HG03457 (cell line): Measurements from ENCODE around the gene GFI1B.
"Not testable (repeated sequence)": the region's sequence is repeated elsewhere in the genome, so short reads cannot be mapped to it uniquely, and the experiment has no call there.

Experiments used
- ATAC-seq: cut with Tn5 transposase; IDR thresholded peaks from one replicate; pipeline ENCODE4 v1.9.1; 2021; ENCODE audit warnings: moderate number of reproducible peaks; ENCODE audit not compliant: unreplicated experiment

Gene GFI1B

DNA sequence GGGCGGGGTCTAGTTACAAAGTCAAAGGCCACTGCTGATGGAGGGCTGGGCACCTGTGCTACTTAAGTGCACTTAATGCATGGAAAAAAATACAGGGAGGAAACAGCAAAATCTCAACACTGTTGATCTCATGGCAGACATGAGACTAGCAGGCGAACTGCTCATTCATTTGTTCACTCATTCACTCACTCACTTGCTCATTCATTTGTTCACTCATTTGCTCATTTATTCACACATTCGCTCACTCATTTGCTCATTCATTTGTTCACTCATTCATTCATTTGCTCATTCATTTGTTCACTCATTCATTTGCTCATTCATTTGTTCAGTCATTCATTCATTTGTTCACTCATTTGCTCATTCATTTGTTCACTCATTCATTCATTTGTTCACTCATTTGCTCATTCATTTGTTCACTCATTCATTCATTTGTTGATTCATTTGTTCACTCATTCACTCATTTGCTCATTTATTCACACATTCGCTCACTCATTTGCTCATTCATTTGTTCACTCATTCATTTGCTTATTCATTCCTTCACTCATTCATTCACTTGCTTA lies 11.6 kb downstream of the GFI1B start:
- not testable (repeated sequence) for ATAC-seq

DNA sequence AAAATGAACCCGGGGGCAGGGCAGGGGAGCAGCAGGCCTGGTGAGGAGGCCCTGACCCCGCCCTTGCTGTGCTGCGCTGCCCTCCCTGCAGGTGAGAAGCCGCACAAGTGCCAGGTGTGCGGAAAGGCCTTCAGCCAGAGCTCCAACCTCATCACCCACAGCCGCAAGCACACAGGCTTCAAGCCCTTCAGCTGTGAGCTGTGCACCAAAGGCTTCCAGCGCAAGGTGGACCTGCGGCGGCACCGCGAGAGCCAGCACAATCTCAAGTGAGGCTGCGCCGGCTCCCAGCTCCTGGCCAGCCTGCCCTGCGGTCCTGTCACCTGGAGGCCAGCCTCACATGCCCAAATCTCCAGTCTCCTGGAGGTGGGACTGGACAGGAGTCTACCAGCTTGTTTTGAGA lies 12.3 kb downstream of the GFI1B start:
- no peak for ATAC-seq

DNA sequence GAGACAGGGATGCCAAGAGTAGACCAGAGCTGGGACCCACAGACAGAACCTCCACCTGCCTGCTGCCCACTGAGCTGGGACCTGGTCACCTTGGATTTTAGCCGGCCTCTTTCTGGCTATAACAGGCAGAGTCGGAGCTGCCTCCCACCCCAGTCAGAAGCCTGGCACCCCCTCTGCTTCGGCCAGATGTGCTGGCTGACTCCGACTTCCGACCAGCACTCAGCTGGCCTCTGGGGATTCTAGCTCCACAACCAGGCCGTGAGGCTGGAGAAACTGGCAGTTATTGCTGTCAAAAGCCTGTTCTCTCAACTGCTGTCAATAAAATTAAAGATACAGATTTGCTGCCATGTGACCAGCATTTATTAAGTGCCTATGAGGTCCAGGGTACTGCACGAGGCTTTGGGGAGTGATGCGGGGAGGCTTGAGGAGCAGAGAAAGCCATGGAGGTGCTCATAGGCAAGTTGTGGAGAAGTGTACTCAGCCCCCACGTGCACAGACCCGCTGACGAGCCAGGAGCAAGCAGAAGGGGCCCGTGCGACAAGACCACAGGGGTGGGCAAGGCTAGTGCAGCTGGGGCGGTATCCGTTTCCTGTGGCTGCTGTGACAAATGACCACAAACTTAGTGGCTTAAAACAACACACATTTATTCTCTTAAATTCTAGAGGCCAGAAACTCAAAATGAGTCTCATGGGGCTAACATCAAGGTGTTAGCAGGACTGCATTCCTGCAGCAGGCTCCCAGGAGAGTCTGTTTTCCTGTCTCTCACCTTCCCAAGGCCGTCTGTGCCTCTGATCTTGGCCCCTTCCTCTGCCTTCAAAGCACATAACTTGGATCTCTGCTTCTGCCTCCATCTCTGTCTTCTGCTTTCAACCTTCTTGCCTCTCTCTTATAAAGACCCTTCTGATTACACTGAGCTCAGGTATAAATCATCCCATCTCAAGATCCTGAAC lies 13.1 kb downstream of the GFI1B start:
- ATAC-seq = no peak

DNA sequence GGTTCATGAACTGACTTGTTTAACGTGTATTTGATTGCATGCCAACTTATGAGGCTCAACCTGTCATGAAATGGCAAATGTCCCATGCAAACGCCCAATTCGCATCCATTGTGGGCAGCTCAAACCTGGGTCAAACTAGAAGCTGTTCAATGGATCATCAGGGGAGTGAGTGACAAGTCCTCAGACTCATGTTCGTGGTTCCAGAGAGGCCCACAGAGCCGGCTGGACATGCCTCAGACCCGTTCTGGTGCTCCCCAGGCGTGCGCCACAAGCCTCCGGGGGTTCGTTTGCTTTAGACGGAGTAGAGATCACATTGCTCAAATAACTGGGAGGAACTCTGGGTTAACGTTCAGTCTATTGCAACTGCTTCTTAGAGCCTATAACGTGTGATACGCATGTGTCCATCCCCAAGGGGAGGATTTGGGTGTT lies 15.0 kb downstream of the GFI1B start:
- no peak for ATAC-seq

DNA sequence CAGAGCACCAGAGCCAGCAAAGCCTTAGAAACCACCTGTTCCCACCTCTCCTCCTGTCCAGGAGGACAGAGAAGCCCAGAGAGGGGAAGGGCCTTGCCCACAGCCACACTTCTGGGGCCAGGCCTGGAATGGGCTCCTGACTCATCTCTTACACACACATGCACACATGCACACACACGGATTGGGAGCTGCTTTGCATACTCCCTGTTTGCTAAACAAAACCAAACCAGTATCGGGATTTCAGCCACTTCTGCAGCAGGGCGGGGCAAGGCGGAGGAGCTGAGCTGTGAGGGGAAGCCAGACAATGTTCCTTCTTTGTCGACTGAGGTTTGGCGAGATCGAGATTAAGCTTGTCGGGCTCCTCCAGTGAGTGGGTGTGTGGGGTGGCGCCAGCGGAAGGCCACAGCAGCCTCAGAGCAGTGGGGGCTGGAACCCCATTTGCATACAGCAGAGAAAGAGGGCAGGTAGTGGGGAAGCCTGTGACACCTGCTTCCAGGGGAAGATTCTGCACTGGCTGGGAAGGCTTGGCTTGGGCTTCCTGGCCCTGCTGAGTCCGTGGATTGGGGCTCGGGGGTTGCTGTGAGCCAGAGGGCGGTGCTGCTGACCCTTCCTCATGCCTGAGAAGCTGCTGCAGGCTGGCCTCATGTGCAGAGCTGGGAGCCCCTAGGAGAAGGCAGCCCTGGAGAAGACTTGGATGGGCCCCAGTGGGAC lies 16.1 kb downstream of the GFI1B start:
- ATAC-seq = no peak

DNA sequence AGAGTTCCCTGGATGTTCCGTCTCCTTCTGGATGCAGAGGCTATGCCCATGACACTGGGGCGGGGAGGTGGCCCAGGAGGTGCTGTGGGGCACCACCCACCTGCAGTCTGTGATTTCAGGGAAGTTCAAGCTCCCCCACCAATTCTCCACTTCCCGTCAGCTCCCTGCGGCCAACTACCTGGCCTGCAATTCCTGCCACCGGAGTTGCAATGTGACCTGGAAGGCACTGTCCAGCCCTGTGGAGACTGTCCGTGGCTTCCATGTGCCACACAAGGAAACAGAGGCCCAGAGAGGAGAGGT lies 16.6 kb downstream of the GFI1B start:
- ATAC-seq = no peak

DNA sequence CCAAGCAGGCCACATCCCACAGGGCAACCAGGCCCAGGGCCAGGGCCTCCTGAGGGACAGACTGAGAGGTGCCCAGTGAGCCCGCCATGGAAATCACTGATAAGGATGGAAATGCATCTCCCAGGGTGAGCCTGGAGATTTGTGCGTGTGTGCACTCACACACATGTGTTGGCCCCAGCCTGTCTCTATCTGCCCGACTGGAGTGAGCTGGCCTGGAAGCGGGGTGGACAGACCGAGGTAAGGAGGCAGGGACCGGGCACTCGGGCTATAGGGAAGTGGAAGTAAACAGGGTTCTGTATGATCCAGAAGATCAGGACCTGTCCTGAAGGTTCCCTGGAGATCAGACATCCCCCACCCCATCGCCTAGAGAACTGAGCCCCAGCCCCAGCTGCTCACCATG lies 17.4 kb downstream of the GFI1B start:
- no peak for ATAC-seq

DNA sequence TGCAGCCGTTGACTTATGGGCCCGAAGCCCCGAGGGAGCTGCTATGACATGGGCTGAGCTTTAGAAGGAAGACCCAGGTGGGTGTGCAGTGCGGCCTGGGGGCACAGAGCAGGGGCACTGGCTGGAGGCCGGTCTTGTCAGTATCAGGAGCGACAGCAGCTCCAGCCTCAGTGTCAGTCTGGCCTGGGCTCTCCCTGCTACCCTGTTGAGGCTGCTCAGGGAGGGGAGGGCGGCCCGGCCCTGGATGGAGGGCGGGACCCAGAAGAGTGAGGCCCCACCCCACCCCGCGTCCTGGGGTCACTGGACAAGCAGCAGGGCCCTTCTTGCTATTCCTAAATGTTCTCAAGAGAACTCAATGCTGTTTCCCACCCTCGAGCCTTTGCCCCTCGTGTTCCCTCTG lies 18.0 kb downstream of the GFI1B start:
- ATAC-seq = no peak

DNA sequence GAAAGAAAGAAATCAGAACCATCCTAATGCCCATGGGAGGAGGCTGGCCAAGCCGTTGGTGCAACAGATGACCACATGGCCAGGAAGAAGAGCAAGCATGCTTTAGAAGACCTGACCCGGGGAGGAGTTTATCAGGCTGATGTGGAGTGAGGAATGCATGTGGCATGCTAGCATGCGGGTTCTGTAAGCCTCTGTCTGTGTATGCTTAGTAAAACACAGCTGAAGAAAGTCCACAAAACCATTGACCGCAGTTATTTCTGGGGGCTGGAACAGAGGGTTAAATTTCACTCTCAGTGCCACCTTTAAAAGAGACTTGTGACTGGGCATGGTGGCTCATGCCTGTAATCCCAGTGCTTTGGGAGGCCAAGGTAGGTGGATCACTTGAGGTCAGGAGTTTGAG lies 19.1 kb downstream of the GFI1B start:
- ATAC-seq = no peak

DNA sequence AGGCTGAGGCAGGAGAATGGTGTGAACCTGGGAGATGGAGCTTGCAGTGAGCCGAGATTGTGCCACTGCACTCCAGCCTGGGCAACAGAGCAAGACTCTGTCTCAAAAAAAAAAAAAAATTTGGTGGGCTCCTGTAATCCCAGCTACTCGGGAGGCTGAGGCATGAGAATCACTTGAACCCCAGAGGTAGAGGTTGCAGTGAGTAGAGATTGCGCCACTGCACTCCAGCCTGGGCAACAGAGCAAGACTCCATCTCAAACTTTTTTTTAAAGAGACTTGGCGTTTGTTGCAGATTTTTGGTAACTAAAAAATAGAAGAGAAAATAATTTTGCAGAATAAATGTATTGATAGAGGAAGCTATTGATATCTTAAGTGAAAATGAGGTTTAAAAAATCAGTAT lies 19.7 kb downstream of the GFI1B start:
- not testable (repeated sequence) for ATAC-seq

DNA sequence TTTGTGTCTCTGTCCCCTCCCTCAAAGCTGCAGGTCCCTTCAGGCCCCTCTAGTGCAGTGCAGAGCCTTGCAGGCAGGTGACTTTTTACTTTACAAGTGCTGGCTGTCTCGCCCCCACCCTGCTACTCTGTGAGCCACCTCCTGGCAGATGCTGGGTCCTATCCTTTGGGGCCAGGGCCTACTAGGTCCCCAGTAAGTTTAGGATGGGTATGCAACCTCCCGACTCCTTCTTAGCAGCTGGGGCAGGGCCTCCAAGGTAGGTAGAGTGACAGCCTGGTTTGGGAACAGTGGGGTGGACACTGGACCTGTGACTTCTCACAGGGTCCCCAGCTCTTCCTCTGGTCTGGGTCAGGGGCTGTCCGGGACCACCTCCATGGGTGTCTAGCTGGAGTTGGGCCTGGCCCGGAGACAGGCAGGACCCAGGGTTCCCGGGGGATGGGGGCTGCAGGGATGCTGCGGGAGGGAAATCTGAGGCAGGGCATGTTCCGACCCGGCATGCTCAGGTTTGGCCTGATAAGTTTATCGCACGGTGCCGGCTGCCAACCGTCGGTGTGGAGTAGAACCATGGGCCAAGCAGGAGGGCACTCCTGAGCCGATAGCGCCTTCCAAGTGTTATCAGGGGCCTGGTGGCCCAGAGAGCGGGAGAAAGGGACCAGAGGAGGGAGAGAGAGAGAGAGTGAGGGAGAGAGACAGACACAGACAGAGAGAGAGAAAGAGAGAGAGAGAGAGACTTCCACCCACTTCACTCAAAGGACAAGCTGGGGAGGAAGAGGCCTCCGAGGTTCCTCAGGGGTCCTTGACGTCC lies 20.5 kb downstream of the GFI1B start:
- no peak for ATAC-seq

DNA sequence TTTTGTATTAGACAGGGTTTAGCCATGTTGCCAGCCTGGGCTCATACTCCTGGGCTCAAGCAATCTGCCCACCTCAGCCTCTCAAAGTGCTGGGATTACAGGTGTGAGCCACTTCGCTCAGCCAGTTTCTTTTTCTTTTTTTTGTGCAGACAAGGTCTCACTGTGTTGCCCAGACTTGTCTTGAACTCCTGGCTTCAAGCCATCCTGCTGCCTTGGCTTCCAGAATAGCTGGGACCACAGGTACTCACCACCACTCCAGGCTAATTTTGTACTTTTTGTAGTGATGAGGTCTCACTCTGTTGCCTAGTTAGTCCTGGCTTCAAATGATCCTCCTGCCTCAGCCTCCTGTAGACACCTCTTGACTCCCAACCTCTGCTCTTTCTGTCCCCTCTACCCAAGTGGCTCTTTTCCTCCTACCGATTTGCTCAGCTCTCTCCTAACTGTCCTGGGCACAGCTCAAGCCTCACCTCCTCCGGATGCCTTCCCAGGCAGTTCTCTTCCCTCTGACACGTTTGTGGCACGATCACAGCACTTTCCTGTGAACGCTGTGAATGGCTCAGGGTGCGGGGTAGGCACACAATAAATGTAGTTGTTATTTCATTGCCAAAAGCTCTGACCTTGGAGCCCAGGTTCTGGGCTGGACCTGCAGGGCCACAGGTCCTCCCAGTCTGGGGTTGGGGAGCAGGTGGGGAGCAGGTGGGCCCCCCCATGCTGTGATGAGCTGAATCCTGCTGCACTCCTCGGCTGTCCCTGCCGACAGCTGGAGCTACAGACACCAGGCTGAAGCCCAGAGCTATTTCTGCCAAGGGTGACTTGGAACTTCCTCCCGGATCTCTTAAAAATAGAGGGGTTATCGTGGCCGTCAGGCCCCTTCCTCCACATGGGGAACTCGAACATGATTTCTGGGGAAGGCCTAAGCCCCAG lies 23.9 kb downstream of the GFI1B start:
- no peak for ATAC-seq

DNA sequence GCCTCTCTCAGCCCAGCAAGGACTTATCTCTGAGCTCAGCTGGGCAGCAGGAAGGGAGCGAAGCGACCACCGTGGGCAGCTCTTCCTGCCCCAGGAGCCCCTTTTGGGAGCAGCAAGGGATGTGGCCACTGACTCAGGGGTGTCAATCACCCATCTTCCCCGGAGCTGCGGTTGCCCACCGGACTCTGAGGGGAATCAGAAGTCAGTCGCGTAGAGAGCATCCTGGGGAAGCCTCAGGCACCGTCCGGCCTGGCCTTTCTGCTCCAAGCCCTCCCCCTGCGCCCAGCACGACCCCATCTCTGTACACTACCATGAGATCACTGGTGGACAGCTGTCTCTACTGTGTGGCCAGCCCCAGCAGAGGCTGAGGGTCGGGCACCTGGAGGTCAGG lies 24.6 kb downstream of the GFI1B start:
- ATAC-seq = no peak

DNA sequence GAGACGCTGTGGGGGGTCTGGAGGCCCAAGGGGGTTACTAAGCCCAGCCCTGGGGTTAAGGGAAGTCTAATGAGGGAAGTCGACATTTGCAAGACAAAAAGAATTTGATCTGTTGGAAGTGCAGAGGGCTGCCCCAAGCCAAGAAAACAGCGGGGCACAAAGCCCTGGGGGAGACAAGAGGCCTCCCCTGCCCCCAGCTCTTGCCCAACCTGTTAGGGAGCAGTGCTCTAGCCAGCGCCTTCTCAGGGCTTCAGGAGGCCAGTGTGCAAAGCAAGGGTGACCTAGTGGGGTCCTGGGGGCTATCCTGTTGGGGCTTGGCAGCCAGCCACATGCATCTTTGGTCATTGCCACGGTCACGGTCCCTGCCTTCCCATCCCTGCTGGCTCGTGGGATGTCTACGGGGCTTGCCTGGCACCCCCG lies 25.2 kb downstream of the GFI1B start:
- no peak for ATAC-seq

DNA sequence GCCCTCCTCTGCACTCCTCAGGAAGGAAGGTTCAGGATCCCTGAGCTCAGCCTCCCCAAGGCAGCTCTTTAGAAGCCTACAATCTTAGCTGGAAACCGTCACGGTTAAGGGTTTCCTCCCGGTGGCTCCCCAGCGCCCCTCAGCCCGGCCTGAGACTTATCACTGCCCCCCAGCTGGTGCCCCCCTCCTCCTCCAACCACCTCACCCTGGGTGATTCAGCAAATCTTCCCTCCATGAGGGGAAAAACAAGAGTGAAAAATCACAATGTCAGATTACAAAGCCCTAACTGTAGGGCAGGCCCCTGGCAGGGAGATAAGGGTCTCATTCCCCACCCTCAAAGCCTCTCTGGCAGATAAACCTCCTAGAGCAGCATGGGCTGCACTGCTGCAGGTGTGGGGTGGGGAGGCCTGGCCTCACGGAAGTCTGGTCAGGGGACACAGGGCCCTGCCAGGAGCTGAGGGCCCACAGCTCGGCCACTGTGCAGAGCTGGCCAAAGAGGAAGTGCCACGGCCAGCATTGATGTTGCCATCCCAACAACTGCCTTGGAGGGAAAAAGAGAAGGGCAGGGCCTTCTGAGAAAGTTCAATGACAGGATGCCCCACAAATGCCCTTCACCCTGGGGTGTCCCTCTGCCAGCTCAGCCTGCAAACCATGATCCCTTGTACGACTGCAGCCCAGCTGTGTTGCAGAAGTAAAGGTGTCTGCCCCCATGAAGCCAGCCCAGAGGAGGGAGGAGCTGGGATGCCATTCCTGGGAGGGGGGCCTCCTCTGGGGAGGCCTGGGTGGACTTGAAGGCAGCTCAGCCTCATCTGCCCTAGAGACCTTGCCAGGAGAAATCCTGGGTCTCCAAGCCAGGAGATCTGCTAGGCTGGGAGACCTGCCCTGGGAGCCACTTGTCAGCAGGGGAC lies 25.9 kb downstream of the GFI1B start:
- no peak for ATAC-seq

DNA sequence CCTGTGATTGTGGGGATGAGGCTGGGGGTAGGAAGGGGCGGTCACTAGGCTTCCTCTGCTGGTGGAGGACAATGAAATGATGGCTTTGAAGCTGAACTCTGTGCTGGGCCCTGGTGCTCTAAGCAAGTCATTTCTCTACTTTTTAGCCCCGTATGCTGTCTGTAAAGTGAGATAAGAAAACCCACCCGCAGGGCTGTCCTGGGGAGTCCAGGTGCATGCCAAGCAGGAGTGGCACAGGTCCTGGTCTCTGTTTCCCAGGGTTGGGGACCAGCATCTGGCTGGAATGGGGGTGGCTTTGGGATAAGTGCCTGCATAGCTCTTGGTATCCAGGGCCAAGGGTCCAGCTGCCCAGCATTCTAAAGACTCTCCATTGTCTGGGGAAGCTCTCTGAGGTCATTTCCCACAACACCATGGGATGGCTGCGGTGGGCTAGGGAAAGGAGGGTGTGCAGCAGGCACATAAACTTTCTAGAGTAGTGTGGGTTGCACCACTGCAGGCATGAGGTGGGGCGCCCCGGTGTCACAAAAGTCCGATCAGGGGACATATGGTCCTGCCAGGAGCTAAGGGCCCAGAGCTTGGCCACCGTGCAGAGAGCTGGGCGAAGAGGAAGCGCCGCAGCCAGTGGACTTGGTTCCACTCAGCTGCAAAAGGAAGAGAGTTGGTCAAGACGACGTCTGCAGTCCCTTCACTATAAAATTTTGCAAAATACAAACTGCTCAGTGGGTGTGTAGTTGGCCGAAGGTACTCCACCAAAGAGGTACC lies 26.7 kb downstream of the GFI1B start:
- ATAC-seq = no peak

DNA sequence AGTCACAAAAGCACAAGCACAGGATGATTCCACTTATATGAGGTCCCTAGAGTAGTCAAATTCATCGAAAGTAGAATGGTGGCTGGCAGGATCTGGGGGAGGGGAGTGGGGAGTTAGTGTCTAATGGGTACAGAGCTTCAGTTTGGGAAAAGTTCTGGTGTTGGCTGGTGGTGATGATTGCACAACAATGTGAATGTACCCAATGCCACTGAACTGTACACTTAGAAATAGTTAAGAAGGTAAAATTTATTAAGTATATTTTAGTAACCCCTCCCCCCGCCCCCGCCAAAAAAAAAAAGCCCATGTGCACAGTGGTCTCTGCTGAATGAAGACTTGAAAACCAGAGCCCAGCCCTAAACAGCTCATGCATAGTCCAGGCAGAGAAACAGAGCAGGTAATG lies 27.5 kb downstream of the GFI1B start:
- no peak for ATAC-seq

DNA sequence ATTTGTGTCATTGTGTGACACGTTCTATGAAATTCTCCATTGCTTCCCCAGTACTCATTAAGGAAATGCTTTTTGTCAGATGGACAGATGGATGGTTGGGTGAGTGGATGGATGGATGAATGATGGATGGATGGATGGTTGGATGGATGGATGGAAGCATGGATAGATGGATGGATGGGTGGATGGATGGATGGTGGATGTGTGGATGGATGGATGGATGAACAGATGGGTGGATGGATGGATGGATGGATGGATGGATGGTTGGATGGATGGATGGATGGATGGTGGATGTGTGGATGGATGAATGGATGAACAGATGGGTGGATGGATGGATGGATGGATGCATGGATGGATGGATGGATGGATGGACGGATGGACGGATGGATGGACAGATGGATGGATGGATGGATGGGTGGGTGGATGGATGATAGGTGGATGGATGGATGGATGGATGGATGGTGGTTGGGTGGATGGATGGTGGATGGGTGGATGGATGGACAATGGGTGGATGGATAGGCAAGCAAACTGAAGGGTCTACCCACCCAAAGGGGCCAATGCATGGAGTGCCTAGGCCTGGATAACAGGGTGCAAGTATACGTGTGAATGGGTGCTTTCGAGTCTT lies 28.3 kb downstream of the GFI1B start:
- ATAC-seq = no peak
